Neural crest cell (in vitro differentiated cells): ENCODE results near the gene CYBRD1. TPM values are rescaled to one million over a fixed set of nuclear protein-coding genes. Genes with fewer than 3 reads are reported as not detected.
"Not testable (repeated sequence)": the region's sequence is repeated elsewhere in the genome, so short reads cannot be mapped to it uniquely, and the experiment has no call there.

Experiments
- DNase-seq: peaks from one replicate; pipeline ENCODE4 v3.0.0; 2021; ENCODE audit warnings: low read depth, mixed read lengths, low spot score
- H3K27ac Mint-ChIP-seq: one replicate; pipeline ENCODE4 v1.8.0; 2021; ENCODE audit warnings: mild to moderate bottlenecking, mixed read lengths; ENCODE audit not compliant: unreplicated experiment
- H3K27me3 Mint-ChIP-seq: 2 replicates; pipeline ENCODE4 v1.8.0; 2021; ENCODE audit warnings: low read depth, mild to moderate bottlenecking, mixed read lengths
- H3K36me3 Mint-ChIP-seq: 2 replicates; pipeline ENCODE4 v1.8.0; 2021; ENCODE audit warnings: low read depth, mild to moderate bottlenecking, mixed read lengths
- H3K4me1 Mint-ChIP-seq: 2 replicates; pipeline ENCODE4 v1.8.0; 2021; ENCODE audit warnings: mixed read lengths
- H3K4me3 Mint-ChIP-seq: one replicate; pipeline ENCODE4 v1.8.0; 2021; ENCODE audit warnings: mild to moderate bottlenecking, mixed read lengths
- H3K9me3 Mint-ChIP-seq: 2 replicates; pipeline ENCODE4 v1.8.0; 2021; ENCODE audit warnings: mixed read lengths
- total RNA-seq: library from RNA; stranded (reverse); gene quantifications from 2 replicates; pipeline ENCODE4 v1.2.1, GENCODE V29; 2021
- TF ChIP-seq, protein P1 (sequence below): fragments of 200-600 bp; sonication (generic); conservative IDR thresholded peaks from 2 replicates; pipeline ENCODE4 v1.5.0; 2021; ENCODE audit warnings: antibody characterized with exemption, mild to moderate bottlenecking

Gene CYBRD1
- total RNA-seq, 1 donor from 2014 or later = 11.8 TPM

DNA sequence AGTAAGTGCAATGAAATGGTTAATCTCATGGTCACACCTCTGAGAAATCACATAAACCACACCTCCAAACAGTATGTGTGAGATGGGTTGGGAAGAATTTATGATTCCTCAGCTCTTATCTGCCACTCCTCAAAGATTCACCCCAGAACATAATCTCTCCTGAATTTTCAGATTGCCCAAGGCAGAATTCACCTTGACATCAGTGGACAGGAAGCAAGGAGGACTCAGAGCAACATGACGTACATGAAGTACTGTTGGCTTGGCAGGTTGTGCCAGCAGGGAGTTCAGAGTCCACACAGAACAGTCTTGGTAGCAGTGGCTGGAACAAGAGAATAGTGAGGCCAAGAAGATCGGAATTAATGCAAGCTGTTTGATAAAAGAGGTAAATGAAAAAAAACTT is 31.7 kb upstream of the CYBRD1 start:
- TF ChIP-seq, protein P1, sequence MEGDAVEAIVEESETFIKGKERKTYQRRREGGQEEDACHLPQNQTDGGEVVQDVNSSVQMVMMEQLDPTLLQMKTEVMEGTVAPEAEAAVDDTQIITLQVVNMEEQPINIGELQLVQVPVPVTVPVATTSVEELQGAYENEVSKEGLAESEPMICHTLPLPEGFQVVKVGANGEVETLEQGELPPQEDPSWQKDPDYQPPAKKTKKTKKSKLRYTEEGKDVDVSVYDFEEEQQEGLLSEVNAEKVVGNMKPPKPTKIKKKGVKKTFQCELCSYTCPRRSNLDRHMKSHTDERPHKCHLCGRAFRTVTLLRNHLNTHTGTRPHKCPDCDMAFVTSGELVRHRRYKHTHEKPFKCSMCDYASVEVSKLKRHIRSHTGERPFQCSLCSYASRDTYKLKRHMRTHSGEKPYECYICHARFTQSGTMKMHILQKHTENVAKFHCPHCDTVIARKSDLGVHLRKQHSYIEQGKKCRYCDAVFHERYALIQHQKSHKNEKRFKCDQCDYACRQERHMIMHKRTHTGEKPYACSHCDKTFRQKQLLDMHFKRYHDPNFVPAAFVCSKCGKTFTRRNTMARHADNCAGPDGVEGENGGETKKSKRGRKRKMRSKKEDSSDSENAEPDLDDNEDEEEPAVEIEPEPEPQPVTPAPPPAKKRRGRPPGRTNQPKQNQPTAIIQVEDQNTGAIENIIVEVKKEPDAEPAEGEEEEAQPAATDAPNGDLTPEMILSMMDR = no peak
- Mint-ChIP-seq H3K9me3 (no peaks in the 10 kb centered on the region), H3K4me3 (no peak overlapping the region), H3K4me1 (peaks cover 7% of the 10 kb centered on the region), H3K27ac (no peak overlapping the region), H3K36me3 (peaks cover 3% of the 10 kb centered on the region), H3K27me3 (no peaks in the 10 kb centered on the region)
- no peak for DNase-seq

DNA sequence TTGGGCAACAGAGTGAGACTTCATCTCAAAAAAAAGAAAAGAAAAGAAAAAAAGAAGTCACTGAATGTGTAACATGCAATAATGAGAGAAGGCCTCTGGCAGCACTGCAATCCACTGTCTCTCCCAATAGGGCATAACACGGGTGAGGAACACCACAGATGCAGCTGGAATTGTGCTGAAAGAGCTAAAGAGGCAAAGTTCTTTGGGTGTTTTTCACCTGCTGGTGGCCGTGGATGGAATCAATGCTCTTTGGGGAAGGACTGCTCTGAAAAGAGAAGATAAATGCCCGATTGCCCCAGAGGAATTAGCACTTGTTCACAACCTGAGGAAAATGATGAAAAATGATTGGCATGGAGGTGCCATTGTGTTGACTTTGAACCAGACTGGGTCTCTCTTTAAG is 31.0 kb upstream of the CYBRD1 start:
- Mint-ChIP-seq H3K9me3 (no peaks in the 10 kb centered on the region), H3K4me1 (peaks cover 7% of the 10 kb centered on the region), H3K27ac (no peak overlapping the region), H3K27me3 (no peaks in the 10 kb centered on the region), H3K36me3 (peaks cover 3% of the 10 kb centered on the region), H3K4me3 (no peak overlapping the region)
- DNase-seq = no peak
- TF ChIP-seq, protein P1 = no peak

DNA sequence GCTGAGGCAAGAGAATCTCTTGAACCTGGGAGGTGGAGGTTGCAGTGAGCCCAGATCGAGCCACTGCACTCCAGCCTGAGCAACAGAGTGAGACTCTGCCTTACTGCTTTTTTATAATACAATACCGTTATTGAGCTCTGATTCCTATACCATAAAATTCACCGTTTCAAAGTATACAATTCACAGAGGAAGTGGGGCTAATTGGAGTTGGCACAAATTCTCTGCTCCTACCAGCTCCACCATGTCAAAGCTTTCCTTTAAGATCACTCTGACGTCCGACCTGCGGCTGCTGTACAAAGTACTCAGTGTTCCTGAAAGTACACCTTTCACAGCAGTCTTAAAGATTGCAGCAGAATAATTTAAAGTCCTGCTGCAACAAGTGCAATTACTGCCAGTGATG is 29.6 kb upstream of the CYBRD1 start:
- peaks cover 5% of the 10 kb centered on the region for H3K36me3 Mint-ChIP-seq
- H3K27me3 Mint-ChIP-seq = no peaks in the 10 kb centered on the region
- no peak overlapping the region for H3K4me3 Mint-ChIP-seq
- peaks cover 5% of the 10 kb centered on the region for H3K9me3 Mint-ChIP-seq
- H3K27ac Mint-ChIP-seq = no peak overlapping the region
- DNase-seq = no peak
- TF ChIP-seq, protein P1 = no peak
- H3K4me1 Mint-ChIP-seq = peaks cover 7% of the 10 kb centered on the region

DNA sequence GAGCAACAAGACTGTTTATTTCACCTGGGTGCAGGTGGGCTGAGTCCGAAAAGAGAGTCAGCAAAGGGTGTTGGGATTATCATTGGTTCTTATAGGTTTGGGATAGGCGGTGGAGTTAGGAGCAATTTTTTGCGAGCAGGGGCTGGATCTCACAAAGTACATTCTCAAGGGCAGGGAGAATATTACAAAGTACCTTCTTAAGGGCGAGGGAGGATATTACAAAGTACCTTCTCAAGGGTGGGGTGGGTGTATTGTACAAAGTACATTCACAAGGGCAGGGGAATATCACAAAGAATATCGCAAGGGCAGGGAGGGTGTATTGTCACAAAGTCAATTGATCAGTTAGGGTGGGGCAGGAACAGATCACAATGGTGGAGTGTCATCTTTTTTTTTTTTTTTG is 24.6 kb upstream of the CYBRD1 start:
- not testable (repeated sequence) for H3K27me3 Mint-ChIP-seq, H3K4me1 Mint-ChIP-seq, H3K27ac Mint-ChIP-seq, H3K4me3 Mint-ChIP-seq, DNase-seq, H3K9me3 Mint-ChIP-seq, H3K36me3 Mint-ChIP-seq

DNA sequence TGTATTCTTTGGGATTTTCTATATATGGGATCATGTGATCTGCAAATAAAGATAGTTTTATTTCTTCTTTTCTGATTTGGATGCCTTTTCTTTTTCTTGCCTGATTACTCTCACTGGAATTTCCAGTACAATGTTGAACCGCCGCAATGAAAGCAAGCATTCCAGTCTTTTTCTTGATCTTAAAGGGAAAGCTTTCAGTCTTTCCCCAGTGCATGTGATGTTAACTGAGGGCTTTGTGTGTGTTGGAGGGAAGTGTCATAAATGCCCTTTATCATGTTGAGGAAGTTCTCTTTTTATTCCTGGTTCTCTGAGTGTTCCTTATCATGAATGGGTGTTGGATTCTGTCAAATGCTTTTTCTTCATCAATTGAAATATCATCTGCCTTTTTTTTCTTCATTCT is 16.9 kb upstream of the CYBRD1 start:
- Mint-ChIP-seq H3K36me3 (peaks cover 5% of the 10 kb centered on the region), H3K4me1 (peaks cover 8% of the 10 kb centered on the region), H3K4me3 (no peak overlapping the region), H3K9me3 (peaks cover 9% of the 10 kb centered on the region), H3K27me3 (no peaks in the 10 kb centered on the region), H3K27ac (peak overlapping the region; percentile 93)
- no peak for DNase-seq
- TF ChIP-seq, protein P1 = no peak

DNA sequence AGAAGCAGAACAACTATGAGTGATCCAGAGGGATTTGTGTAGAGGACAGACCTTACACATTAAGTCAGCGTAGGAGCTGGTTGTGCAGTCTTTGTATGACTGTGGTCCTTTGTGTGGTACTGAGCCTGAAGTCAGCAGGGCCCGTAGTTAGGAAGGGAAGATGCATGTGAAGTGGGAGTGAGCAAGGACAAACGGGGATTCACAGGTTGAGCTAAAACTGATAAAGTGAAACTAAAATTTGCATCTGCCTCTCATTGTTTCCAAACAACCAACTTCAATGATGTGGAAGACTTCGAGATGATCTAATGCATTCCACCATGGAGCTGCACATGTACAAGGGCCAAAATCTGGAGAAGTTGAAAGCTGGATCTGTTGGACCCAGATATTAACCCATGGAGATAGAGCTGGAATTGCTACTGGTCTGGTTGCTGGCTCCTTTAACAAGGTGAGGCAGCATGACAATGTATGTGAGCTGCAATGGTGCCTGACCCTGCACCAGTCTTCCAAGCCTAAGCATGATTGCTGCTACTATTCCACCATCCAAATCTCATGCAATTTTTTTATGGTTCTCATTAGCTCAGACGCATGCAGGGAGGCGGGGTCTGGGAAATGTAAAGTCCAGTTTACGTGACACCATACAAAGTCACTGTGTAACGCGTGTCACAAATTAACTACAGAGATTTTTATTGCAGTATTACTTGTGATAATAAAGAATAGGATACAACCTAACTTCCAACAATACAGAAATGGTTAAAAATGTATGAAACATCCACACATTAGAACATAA is 12.1 kb upstream of the CYBRD1 start:
- no peak overlapping the region for H3K27ac Mint-ChIP-seq
- DNase-seq = no peak
- H3K36me3 Mint-ChIP-seq = peaks cover 4% of the 10 kb centered on the region
- TF ChIP-seq, protein P1 = no peak
- H3K4me1 Mint-ChIP-seq = peaks cover 10% of the 10 kb centered on the region
- H3K4me3 Mint-ChIP-seq = no peak overlapping the region
- peaks cover 5% of the 10 kb centered on the region for H3K9me3 Mint-ChIP-seq
- H3K27me3 Mint-ChIP-seq = no peaks in the 10 kb centered on the region
